GM18861 (cell line): ENCODE results near the gene IPO9.

Experiments used
- ATAC-seq: cut with Tn5 transposase; IDR thresholded peaks from one replicate; pipeline ENCODE4 v1.9.1; 2021; ENCODE audit not compliant: unreplicated experiment

The IPO9 gene

DNA sequence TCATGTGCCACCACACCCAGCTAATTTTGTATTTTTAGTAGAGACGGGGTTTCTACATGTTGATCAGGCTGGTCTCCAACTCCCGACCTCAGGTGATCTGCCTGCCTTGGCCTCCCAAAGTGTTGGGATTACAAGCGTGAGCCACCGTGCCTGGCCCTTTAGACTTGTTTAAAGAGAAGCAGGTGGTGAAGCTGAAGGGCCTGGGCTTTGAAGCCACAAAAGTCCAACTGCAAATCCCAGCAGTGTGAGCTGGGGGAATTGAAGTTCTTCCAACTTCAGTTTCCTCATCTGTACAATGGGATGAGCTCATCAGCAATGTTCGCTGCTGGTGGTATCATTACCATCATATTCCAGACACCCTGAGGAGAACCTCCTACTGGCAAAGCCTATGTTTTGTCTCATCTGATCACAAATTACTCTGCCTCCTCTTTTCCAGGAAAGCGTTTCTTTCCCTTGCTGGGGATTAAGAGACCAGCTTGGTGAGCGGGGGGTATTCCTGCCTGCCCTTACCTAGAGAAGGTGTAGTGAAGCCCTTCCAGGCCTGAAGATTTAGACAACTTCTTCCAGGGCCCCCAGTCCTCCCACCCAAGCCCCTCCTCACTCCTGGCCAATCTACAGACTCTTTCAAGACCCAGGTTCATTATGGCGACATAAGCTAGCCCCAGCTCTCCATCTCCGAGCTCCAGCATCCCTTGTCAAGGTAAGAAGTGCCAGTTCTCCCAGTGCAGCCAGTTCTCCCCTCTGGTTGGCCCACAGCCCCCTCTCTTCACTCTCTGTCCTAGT is 57.3 kb downstream of the IPO9 start:
- no peak for ATAC-seq

DNA sequence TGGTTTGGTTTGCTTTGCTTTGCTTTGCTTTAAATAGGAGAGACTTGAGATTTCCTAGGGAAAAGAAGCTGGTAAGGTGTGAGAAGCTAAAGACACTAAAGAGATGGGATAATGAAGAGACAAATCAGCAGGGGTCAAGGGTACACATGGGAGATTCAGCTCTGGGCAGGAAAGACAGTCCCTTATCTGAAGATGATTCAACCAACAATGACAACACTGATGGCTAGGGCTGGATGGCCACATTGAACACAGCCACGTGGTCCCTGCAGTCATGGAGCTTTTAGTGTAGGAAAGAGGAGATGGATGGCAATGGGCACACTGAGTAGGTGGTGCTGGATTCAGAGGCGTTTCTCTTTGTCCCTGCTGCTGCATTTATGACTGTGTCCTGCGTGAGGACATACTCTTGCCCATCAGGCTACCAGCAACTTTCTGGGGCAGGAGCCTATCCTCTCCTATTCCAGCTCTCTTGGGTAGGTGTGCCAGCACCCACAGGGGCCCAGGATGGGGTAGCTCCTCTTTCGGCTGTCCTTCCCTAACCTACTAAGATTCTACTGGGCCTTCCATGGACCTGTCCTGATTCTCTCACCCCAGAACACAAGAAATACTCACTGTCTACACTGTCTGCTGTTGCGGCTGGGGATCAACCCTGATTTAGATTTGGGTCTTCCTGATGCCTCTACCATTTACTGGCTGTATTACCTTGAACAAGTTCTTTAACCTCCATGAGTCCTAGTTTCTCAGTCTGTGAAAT is 58.3 kb downstream of the IPO9 start:
- ATAC-seq, result no peak

DNA sequence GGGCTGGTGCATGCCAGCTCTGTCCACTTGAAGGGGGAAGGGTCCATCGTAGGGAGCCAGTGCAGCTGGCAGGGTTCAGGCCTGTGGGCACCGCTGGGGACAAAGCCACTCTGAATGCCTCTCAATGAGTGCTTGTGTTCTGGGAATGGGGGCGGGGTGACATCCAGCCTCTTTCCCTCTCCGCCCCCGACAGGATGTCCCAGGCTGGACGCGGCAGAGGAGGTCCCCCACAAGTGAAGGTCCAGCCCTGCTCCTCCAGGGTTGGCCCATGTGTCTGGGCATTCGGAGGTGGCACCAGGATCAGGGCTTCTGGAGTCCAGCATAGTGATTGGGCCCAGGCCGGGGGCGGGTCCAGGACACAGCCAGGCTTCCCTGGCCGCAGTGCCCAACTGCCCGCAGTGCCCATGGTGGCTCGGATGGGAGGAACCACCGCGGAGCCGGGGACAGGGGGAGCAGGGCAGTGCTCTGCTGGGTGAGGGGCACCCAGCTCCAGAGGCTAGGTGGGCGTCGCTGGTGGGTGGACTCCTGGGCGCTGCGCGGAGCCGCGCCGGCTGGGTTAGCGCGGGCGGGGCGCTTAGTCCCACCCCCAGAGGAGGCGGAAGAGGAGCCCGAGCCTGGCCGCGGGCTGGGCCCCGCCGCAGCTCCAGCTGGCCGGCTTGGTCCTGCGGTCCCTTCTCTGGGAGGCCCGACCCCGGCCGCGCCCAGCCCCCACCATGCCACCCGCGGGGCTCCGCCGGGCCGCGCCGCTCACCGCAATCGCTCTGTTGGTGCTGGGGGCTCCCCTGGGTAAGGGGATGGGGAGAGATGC is 59.5 kb downstream of the IPO9 start, which contains the start of gene SHISA4:
TSS of gene SHISA4 (plus strand) at position 617 of the 808 bp plus-strand sequence. CDS start at position 714, 97 bp downstream.
- ATAC-seq, result no peak

GRCh38 chr1:201889090-201889968 is 60.4 kb downstream of the IPO9 start:
- ATAC-seq, result no peak

DNA sequence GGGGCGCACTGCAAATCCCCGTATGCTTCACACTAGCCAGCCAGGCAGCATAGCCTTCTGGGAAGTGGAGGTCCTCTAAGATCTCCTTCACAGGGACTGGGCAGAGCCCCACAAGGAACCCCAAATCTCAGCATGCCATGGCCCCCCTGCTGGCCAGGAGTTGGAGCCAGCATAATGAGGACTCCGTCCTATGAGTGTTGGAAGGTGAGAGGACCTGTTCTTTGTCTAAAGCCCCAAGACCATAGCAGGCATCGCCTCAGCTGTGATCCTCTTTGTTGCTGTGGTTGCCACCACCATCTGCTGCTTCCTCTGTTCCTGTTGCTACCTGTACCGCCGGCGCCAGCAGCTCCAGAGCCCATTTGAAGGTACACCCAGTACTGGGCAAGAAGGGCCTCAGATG is 61.3 kb downstream of the IPO9 start:
- no peak for ATAC-seq

DNA sequence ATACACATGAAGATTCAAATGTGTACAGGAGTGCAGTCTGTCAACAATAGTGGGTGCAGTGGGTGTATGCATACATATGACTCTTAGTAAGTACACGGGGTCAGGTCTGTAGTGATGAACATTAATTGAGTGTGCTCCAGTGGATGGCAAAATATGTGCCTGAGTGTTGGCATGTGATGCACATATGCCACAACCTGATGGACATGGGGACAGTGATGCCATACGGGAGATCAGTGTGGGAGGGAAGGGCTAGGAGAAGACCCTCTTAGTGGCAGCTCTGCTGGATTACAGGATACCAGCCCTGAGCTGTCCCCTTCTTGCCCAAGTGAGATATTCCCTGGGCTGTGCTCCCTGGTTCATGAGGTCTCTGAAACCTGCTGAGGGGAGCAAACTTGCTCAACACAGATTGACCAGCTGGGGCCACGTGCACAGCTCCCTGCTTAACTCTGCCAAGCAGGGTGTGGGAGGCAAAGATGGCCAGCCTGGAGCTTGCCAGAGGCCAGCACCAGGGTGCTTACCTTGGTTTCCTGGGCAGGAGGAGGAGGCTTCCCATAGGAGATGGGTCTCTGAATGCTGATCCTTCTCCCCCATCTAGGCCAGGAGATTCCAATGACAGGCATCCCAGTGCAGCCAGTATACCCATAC is 62.0 kb downstream of the IPO9 start:
- ATAC-seq, result no peak

DNA sequence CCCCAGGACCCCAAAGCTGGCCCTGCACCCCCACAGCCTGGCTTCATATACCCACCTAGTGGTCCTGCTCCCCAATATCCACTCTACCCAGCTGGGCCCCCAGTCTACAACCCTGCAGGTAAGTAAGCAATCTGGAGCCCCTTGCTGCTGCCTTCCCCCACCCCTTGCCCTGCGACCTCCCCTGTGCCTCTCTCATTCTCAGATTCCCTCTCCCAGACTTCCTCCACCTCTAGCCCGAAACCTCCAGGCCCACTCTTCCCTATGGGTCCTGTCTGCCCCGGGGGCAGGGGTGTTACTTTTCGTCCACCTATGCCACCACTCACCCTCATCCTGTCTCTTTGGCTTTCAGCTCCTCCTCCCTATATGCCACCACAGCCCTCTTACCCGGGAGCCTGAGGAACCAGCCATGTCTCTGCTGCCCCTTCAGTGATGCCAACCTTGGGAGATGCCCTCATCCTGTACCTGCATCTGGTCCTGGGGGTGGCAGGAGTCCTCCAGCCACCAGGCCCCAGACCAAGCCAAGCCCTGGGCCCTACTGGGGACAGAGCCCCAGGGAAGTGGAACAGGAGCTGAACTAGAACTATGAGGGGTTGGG is 62.6 kb downstream of the IPO9 start:
- no peak for ATAC-seq

GRCh38 chr1:201892211-201892610 is 63.3 kb downstream of the IPO9 start:
- ATAC-seq, result no peak

- ATAC-seq, result no peak
Measured at GRCh38 chr1:201893431-201893830, 64.5 kb downstream of the IPO9 start.

GRCh38 chr1:201894343-201895119 is 65.6 kb downstream of the IPO9 start:
- no peak for ATAC-seq

DNA sequence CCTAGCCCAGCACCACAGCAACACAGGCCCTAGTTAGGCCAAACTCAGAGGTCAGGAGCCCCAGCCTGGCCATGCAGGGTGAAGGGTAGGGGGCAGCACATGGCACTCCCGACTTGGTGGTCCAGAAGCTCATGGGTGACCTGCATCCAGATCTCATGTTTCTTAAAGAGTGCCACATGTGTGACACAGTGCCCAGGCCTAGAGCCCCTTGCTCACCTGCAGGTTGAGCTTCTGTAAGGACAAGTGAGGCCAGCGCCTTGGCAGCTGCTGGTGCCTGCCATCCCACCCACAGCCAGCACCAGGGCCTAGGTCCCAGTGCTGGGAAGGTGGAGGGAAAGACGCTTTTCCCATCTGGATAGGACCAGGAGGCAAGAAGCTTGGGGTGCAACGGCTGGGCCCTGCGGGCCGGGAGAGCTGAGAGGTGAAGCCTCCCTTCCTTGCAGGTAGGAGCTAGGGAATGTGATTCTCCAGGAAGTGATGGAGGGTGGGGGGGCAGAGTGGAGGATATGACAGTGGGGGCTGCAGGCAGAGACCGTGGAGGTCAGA is 66.2 kb downstream of the IPO9 start:
- no peak for ATAC-seq

DNA sequence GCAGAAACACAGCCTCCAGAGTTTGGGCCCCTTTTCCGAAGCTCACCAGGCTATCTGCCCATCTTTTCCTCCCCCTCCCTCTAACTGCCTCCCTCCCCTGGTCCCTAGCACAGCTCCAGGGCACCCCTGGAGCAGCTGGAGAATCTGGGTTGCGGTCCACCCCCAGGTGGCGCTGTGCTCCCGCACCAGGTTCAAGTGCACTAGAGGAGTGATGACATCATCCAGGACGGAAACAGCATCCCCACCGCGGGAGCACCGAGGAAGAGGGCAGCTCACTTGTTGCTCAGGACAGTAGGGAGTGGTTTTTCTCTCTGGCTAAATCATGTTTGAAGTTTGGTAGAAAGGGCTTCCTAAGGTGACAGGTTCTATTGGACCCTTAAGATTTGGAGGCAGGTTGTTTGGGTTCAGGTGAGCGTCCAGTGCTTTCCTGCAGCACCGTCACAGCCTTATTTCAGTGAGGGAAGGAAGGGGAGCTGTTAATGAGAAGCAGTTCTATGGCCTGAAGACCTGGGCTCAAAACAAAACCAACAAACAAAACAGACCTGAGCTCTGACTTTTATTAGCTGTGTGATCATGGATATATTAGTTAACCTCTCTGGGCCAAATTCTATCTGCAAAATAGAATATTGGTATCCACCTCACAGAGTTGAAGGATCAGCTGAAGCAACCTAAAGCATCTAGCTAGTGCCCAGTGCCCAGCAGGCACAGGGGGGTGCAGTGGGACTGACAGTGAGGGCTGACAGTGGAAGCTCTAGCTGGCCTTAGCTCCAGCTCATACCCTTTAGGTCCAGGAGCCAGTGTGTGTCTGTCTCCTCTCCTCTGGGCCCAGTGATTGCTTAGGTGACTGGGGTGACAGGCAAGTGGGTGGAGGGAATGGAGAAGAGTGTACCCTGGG is 67.2 kb downstream of the IPO9 start:
- ATAC-seq, result peak; percentile 76

DNA sequence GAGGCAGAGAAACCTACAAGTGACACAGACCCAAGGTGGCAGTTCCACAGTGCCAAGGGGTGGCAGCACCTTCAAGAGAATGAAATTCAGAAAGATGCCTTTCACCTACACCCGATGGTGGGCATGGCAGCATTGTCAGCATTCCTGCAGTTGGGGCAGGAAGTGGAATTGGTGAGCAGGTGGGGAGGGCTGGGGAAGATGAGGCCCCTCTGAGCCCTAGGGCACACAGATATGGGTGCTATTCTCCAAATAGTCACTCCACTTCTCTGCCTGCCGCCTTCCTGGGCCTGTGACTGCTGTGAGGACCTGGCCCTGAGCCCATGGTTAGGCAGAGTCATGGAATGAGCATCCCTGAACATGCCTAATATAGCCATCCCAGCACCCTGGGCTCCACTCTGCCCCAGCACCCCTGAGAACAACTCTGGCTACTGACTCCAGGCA is 68.0 kb downstream of the IPO9 start:
- no peak for ATAC-seq

DNA sequence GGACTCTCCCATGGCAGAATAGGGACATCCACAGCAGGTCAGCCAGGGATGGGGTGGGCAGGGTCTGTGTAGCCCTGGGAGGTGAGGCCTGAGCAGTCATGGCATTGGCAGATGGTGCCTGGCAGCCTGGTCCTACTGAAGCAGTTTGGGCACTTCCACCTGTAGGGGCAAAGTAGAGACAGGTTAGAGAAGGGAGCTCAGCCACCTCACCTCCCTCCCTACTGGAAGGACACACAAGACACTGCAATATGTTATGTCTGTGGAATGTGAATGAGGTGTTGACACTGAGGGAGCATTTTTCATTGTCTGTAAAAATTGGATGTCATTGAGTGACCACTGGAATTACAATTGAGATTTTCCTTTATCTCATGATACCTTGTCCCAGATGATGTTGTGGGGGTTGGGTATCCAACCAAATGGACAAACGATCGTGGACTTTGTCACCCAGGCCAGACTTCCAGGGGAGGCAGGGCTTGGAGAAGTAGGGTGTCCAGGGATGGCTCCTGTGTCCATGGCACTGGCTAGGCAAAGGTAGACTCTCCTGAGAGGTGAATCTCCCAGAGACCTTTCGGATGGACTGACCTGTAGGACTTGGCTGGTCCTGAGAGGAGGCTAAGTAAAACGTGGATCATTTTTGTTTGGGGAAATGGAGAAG is 69.4 kb downstream of the IPO9 start:
- no peak for ATAC-seq

DNA sequence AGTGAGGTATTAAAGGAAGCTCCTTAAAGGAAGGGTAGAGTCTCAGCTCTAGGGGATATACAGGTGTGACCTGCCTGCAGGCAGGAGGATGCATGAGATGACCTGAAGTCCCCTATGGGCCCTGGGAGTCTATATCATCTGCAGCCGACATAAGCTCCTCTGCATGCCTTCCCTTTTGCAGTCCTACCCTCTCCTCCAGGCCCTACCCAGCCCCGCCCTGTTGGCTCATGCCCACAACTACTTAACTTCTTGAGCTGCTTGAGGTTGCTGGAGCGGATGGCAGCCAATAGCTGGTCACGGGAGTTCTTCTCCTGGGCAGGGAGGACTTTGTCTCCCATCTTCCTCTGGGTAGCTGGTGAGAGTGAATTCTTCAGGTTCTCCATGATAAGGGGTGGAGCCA is 70.0 kb downstream of the IPO9 start:
- ATAC-seq, result no peak

DNA sequence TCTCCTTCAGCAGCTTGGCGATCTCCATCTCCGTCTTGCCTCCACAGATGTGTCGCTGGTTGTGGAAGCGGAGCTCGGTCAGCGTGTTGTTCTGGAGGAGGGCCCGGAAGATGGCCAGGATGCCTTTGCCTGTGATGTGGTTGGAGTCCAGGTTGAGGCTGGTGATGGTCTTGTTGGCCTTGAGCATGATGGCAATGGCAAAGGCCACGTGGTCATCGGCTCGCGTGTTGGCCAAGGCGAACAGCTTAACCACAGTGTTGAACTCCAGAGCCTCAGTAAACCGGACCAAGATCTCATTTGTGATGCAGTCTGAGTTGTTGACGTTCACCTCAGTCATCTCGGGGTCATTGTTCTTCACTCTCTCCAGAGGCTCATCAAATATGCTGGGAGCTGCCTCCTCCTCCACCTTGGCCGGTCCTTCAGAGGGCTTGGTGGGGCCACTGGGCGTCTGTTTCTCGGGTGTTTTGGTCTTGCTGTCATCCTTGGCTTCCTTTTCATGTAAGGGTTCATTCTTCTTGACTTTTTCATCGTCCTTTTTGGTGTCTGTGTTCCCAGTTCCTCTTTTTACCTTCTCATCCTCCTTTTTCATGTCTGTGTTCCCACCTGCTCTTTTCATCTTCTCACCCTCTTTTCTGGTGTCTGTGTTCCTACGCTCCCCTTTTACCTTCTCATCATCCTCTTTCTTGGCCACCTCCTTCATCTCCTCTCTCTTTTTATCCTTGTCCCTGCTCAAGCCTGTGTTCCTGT is 70.9 kb downstream of the IPO9 start:
- ATAC-seq, result no peak
